Neural progenitor cell (in vitro differentiated cells): Measurements from ENCODE around the gene LYPD5. TPM values are rescaled to one million over a fixed set of nuclear protein-coding genes. Genes with fewer than 3 reads are reported as not detected.

Experiments
- DNase-seq: peaks from one replicate; pipeline ENCODE4 v3.0.0-alpha.2; 2016; ENCODE audit warnings: low spot score
- H2AFZ ChIP-seq: fragments of 200-600 bp; sonication (generic); replicated peaks from 2 replicates; pipeline ENCODE4 v1.6.1; 2016; ENCODE audit warnings: antibody characterized with exemption
- H3F3A ChIP-seq: fragments of 200-600 bp; sonication (generic); 2 replicates; pipeline ENCODE4 v1.6.1; 2016; ENCODE audit warnings: antibody characterized with exemption, low read depth
- H3K27ac ChIP-seq: fragments of 200-600 bp; sonication (generic); 2 replicates; pipeline ENCODE4 v1.5.1; 2016; ENCODE audit warnings: mild to moderate bottlenecking
- H3K27me3 ChIP-seq: fragments of 200-600 bp; sonication (generic); 2 replicates; pipeline ENCODE4 v1.6.1; 2016; ENCODE audit warnings: mild to moderate bottlenecking, moderate library complexity
- H3K36me3 ChIP-seq: fragments of 200-600 bp; sonication (generic); 2 replicates; pipeline ENCODE4 v1.5.1; 2016
- H3K4me1 ChIP-seq: fragments of 200-600 bp; sonication (generic); 2 replicates; pipeline ENCODE4 v1.6.1; 2016; ENCODE audit warnings: mixed run types
- H3K4me2 ChIP-seq: fragments of 200-600 bp; sonication (generic); 2 replicates; pipeline ENCODE4 v1.6.1; 2016
- H3K4me3 ChIP-seq: fragments of 200-600 bp; sonication (generic); 2 replicates; pipeline ENCODE4 v1.5.1; 2016
- H3K79me2 ChIP-seq: fragments of 200-600 bp; sonication (generic); 2 replicates; pipeline ENCODE4 v1.6.1; 2016; ENCODE audit warnings: low read depth
- H3K9ac ChIP-seq: fragments of 200-600 bp; sonication (generic); 2 replicates; pipeline ENCODE4 v1.6.1; 2016
- H3K9me3 ChIP-seq: fragments of 200-600 bp; sonication (generic); 2 replicates; pipeline ENCODE4 v1.5.1; 2016; ENCODE audit warnings: low read depth
- H4K20me1 ChIP-seq: fragments of 200-600 bp; sonication (generic); 2 replicates; pipeline ENCODE4 v1.6.1; 2016; ENCODE audit warnings: low read depth
- H3K27ac Mint-ChIP-seq: 3 replicates; pipeline ENCODE4 v1.8.0; 2021; ENCODE audit warnings: mixed read lengths
- H3K27me3 Mint-ChIP-seq: 2 replicates; pipeline ENCODE4 v1.8.0; 2022; ENCODE audit warnings: low read depth, mild to moderate bottlenecking, inconsistent platforms, moderate library complexity, mixed read lengths; ENCODE audit not compliant: insufficient read depth
- H3K36me3 Mint-ChIP-seq: 3 replicates; pipeline ENCODE4 v1.8.0; 2021; ENCODE audit warnings: mixed read lengths
- H3K4me1 Mint-ChIP-seq: 3 replicates; pipeline ENCODE4 v1.8.0; 2021; ENCODE audit warnings: mixed read lengths
- H3K4me3 Mint-ChIP-seq: 3 replicates; pipeline ENCODE4 v1.8.0; 2021; ENCODE audit warnings: mild to moderate bottlenecking, moderate library complexity, mixed read lengths
- H3K9me3 Mint-ChIP-seq: 3 replicates; pipeline ENCODE4 v1.8.0; 2020; ENCODE audit warnings: mixed read lengths
- CTCF ChIP-seq: fragments of 200-600 bp; sonication (generic); IDR thresholded peaks from 2 replicates; pipeline ENCODE4 v1.5.1; 2017; ENCODE audit warnings: antibody characterized with exemption, mild to moderate bottlenecking
- EZH2 ChIP-seq: fragments of 200-600 bp; sonication (generic); IDR thresholded peaks from 2 replicates; pipeline ENCODE4 v1.6.1; 2017; ENCODE audit warnings: antibody characterized with exemption, mild to moderate bottlenecking, moderate library complexity
- EZH2phosphoT487 ChIP-seq: fragments of 200-600 bp; sonication (generic); IDR thresholded peaks from 2 replicates; pipeline ENCODE4 v1.6.1; 2017; ENCODE audit warnings: antibody characterized with exemption
- total RNA-seq: library from RNA; depleted of rRNA; stranded (reverse); fragments of >200 nt; gene quantifications from 2 replicates; pipeline ENCODE4 v1.2.3, GENCODE V29; 2015; ENCODE audit warnings: low replicate concordance

Gene LYPD5
- total RNA-seq, 1 donor from 2014 or later: not detected

GRCh38 chr19:43768273-43769050 lies 33.8 kb downstream of the LYPD5 start:
- peaks cover 6% of the 10 kb centered on the region for H3K4me1 Mint-ChIP-seq
- no peaks in the 10 kb centered on the region for H3K36me3 ChIP-seq

GRCh38 chr19:43767818-43768217 lies 34.4 kb downstream of the LYPD5 start:
- TF ChIP-seq CTCF (no peak), EZH2 (no peak), EZH2phosphoT487 (no peak)
- Histone ChIP-seq H3K79me2 (no peaks in the 10 kb centered on the region), H3K4me2 (no peak overlapping the region), H3K9me3 (no peaks in the 10 kb centered on the region), H3K27me3 (peaks cover 38% of the 10 kb centered on the region), H2AFZ (no peak overlapping the region), H3K4me1 (no peaks in the 10 kb centered on the region), H3K4me3 (no peak overlapping the region), H4K20me1 (no peaks in the 10 kb centered on the region), H3F3A (no peaks in the 10 kb centered on the region), H3K9ac (no peak overlapping the region), H3K36me3 (no peaks in the 10 kb centered on the region), H3K27ac (no peak overlapping the region)
- Mint-ChIP-seq H3K27ac (no peak overlapping the region), H3K9me3 (no peaks in the 10 kb centered on the region), H3K36me3 (no peaks in the 10 kb centered on the region), H3K27me3 (peaks cover 32% of the 10 kb centered on the region), H3K4me3 (no peak overlapping the region), H3K4me1 (peaks cover 4% of the 10 kb centered on the region)
- no peak for DNase-seq

More at GRCh38 chr19:43768273-43769050, 33.8 kb downstream of the LYPD5 start:
- DNase-seq: no peak
- Histone ChIP-seq H3K79me2 (no peaks in the 10 kb centered on the region), H4K20me1 (no peaks in the 10 kb centered on the region), H2AFZ (no peak overlapping the region), H3K9me3 (no peaks in the 10 kb centered on the region), H3K27me3 (peaks cover 44% of the 10 kb centered on the region), H3K4me3 (no peak overlapping the region), H3K4me1 (peaks cover 3% of the 10 kb centered on the region), H3K27ac (no peak overlapping the region), H3K4me2 (no peak overlapping the region), H3F3A (peaks cover 2% of the 10 kb centered on the region), H3K9ac (no peak overlapping the region)
- no peaks in the 10 kb centered on the region for H3K36me3 Mint-ChIP-seq
- H3K27ac Mint-ChIP-seq: no peak overlapping the region
- peak overlapping the region; percentile 43 for H3K4me3 Mint-ChIP-seq
- TF ChIP-seq EZH2 (no peak), CTCF (no peak), EZH2phosphoT487 (no peak)
- H3K27me3 Mint-ChIP-seq: peaks cover 31% of the 10 kb centered on the region
- no peaks in the 10 kb centered on the region for H3K9me3 Mint-ChIP-seq

- Histone ChIP-seq H3K27ac (no peak overlapping the region), H3K4me1 (no peaks in the 10 kb centered on the region), H3F3A (no peaks in the 10 kb centered on the region), H3K79me2 (no peaks in the 10 kb centered on the region), H3K4me2 (no peak overlapping the region), H3K4me3 (no peak overlapping the region), H2AFZ (no peak overlapping the region), H3K27me3 (peaks cover 33% of the 10 kb centered on the region), H3K9ac (no peak overlapping the region), H4K20me1 (no peaks in the 10 kb centered on the region), H3K9me3 (no peaks in the 10 kb centered on the region), H3K36me3 (no peaks in the 10 kb centered on the region)
- H3K4me1 Mint-ChIP-seq: peaks cover 4% of the 10 kb centered on the region
- no peak for DNase-seq
- no peaks in the 10 kb centered on the region for H3K9me3 Mint-ChIP-seq
- H3K4me3 Mint-ChIP-seq: no peak overlapping the region
- H3K27me3 Mint-ChIP-seq: peaks cover 27% of the 10 kb centered on the region
- no peaks in the 10 kb centered on the region for H3K36me3 Mint-ChIP-seq
- TF ChIP-seq EZH2phosphoT487: no peak
- no peak for TF ChIP-seq CTCF
- TF ChIP-seq EZH2: no peak
- no peak overlapping the region for H3K27ac Mint-ChIP-seq
These were observed 34.9 kb downstream of the LYPD5 start for GRCh38 chr19:43767316-43767715.
